Keratinocyte (primary cell): ENCODE results near the gene FRMD3. TPM values are rescaled to one million over a fixed set of nuclear protein-coding genes. Genes with fewer than 3 reads are reported as not detected.

Experiments used
- DNase-seq: peaks from one replicate; pipeline ENCODE4 v3.0.0-alpha.2; 2011; ENCODE audit warnings: low read depth, missing footprints, low spot score
- FAIRE-seq: peaks from 2 replicates; lab custom pipeline; 2011; peaks lifted over from hg19 to GRCh38; lab: Jason Lieb, UNC
- H2AFZ ChIP-seq: 2 replicates; pipeline ENCODE4 v1.6.0; 2012; ENCODE audit warnings: low read length, control low read depth, inconsistent platforms; ENCODE audit not compliant: control insufficient read depth
- H3K27ac ChIP-seq: 2 replicates; pipeline ENCODE4 v1.5.1; 2011; ENCODE audit warnings: low read length; ENCODE audit not compliant: control insufficient read depth, insufficient read depth
- H3K27me3 ChIP-seq: 3 replicates; pipeline ENCODE4 v1.6.0; 2011; ENCODE audit warnings: low read length; ENCODE audit not compliant: control insufficient read depth, insufficient read depth; ENCODE audit errors: extremely low read depth
- H3K36me3 ChIP-seq, 2 experiments: 2 replicates in 1 of 2; 3 replicates in 1 of 2; pipeline ENCODE4 v1.5.1; 2011; ENCODE audit warnings: low read length in 2 of 2, mild to moderate bottlenecking in 1 of 2; ENCODE audit not compliant: control insufficient read depth in 2 of 2, insufficient read depth in 2 of 2; ENCODE audit errors: extremely low read depth in 1 of 2
- H3K4me1 ChIP-seq: 3 replicates; pipeline ENCODE4 v1.5.1; 2011; ENCODE audit warnings: low read length; ENCODE audit not compliant: control insufficient read depth, insufficient read depth; ENCODE audit errors: extremely low read depth
- H3K4me2 ChIP-seq: 3 replicates; pipeline ENCODE4 v1.6.0; 2011; ENCODE audit warnings: low read depth, low read length; ENCODE audit not compliant: control insufficient read depth, insufficient read depth; ENCODE audit errors: extremely low read depth
- H3K4me3 ChIP-seq, 3 experiments: fragments of 200-600 bp in 1 of 3; sonication (generic) in 1 of 3; 2 replicates in 2 of 3; 3 replicates in 1 of 3; pipeline ENCODE4 v1.5.1; 2011 to 2016; ENCODE audit warnings: low read length in 3 of 3, mild to moderate bottlenecking in 3 of 3, control low read depth in 2 of 3, inconsistent platforms in 1 of 3, low read depth in 1 of 3, mixed read lengths in 1 of 3, mixed run types in 1 of 3, moderate library complexity in 1 of 3; ENCODE audit not compliant: control insufficient read depth in 2 of 3, insufficient read depth in 2 of 3; ENCODE audit errors: extremely low read depth in 1 of 3
- H3K79me2 ChIP-seq: 2 replicates; pipeline ENCODE4 v1.6.0; 2012; ENCODE audit warnings: low read length; ENCODE audit not compliant: control insufficient read depth, insufficient read depth
- H3K9ac ChIP-seq: 3 replicates; pipeline ENCODE4 v1.6.0; 2011; ENCODE audit warnings: low read length; ENCODE audit not compliant: control insufficient read depth, insufficient read depth; ENCODE audit errors: extremely low read depth
- H3K9me1 ChIP-seq: 3 replicates; pipeline ENCODE4 v1.6.0; 2011; ENCODE audit warnings: low read length; ENCODE audit not compliant: control insufficient read depth, insufficient read depth; ENCODE audit errors: extremely low read depth
- H3K9me3 ChIP-seq: 2 replicates; pipeline ENCODE4 v1.5.1; 2012; ENCODE audit warnings: low read depth, low read length; ENCODE audit not compliant: control insufficient read depth
- H4K20me1 ChIP-seq: 3 replicates; pipeline ENCODE4 v1.6.0; 2011; ENCODE audit warnings: low read length; ENCODE audit not compliant: control insufficient read depth, insufficient read depth; ENCODE audit errors: extremely low read depth
- CTCF ChIP-seq, 3 experiments: IDR thresholded peaks in 1 of 3; conservative IDR thresholded peaks in 1 of 3; optimal IDR thresholded peaks in 1 of 3; 2 replicates in 2 of 3; 3 replicates in 1 of 3; pipeline versions ENCODE3 to v1.5.1; 2011; ENCODE audit warnings: low read length in 3 of 3, mild to moderate bottlenecking in 3 of 3, moderate library complexity in 2 of 3, control low read depth in 1 of 3, inconsistent platforms in 1 of 3; ENCODE audit not compliant: insufficient read depth in 2 of 3; ENCODE audit errors: extremely low read depth in 1 of 3
- EZH2 ChIP-seq: IDR thresholded peaks from one replicate; pipeline ENCODE4 v1.6.1; 2012; ENCODE audit warnings: inconsistent platforms, mild to moderate bottlenecking, low read length, moderate library complexity
- dilution Hi-C: fragments of 300-500 bp; cut with MboI; formaldehyde crosslinking; loops from one replicate; pipeline ENCODE4 v1.7.0; 2020; ENCODE audit warnings: low sequenced_read_pairs; ENCODE audit not compliant: extremely low pct_ligation_motif_present
- polyA plus RNA-seq, 5 experiments: library from polyadenylated mRNA; depleted of rRNA in 3 of 5; stranded (reverse) in 3 of 5; stranded (forward) in 1 of 5; unstranded in 1 of 5; fragments of >200 nt; gene quantifications; 1 replicate in 1 of 5; 2 replicates in 3 of 5; 3 replicates in 1 of 5; pipeline versions ENCODE4 v1.2.1 to v1.2.3, GENCODE V29; 2011 to 2012; ENCODE audit warnings: missing spikeins in 2 of 5, low read depth in 1 of 5, low replicate concordance in 1 of 5

The FRMD3 gene
- polyA plus RNA-seq, 1 donor (not counting 4 experiments of a cell fraction or from before 2014, with no cell fraction given), result 0.21 TPM

GRCh38 chr9:83312537-83312936 is 225.7 kb downstream of the FRMD3 start:
- Histone ChIP-seq H2AFZ (no peak overlapping the region), H3K9me3 (no peaks in the 10 kb centered on the region), H4K20me1 (no peaks in the 10 kb centered on the region), H3K9ac (no peak overlapping the region), H3K27me3 (no peaks in the 10 kb centered on the region), H3K9me1 (no peaks in the 10 kb centered on the region), H3K36me3 (no peaks in the 10 kb centered on the region), H3K27ac (no peak overlapping the region), H3K4me2 (peak overlapping the region; percentile 47), H3K79me2 (no peaks in the 10 kb centered on the region), H3K4me3 (no peak overlapping the region), H3K4me1 (peaks cover 6% of the 10 kb centered on the region)
- DNase-seq (no peak), FAIRE-seq (no peak)
- TF ChIP-seq CTCF (optimal IDR thresholded peaks at IDR 0.05 in 1 of 3, IDR thresholded peaks at IDR 0.05 in 1 of 3, conservative IDR thresholded peaks at IDR 0.05 in 1 of 3; ENCODE audit: extremely low read depth in 1 of 3, insufficient read depth in 2 of 3, low read length in 3 of 3) (no peak), EZH2 (no peak)
- dilution Hi-C loops, result no loop called here

- dilution Hi-C loops, result no loop called here
- FAIRE-seq, result no peak
These were observed 231.0 kb downstream of the FRMD3 start for GRCh38 chr9:83307066-83307724.

More at GRCh38 chr9:83307066-83307724, 231.0 kb downstream of the FRMD3 start:
- Histone ChIP-seq H3K4me1 (peaks cover 3% of the 10 kb centered on the region), H4K20me1 (no peaks in the 10 kb centered on the region), H3K9me1 (no peaks in the 10 kb centered on the region), H3K27me3 (no peaks in the 10 kb centered on the region), H2AFZ (no peak overlapping the region), H3K4me3 (no peak overlapping the region), H3K4me2 (no peak overlapping the region), H3K36me3 (no peaks in the 10 kb centered on the region), H3K79me2 (no peaks in the 10 kb centered on the region), H3K9ac (no peak overlapping the region), H3K9me3 (no peaks in the 10 kb centered on the region), H3K27ac (no peak overlapping the region)
- TF ChIP-seq CTCF (optimal IDR thresholded peaks at IDR 0.05 in 1 of 3, IDR thresholded peaks at IDR 0.05 in 1 of 3, conservative IDR thresholded peaks at IDR 0.05 in 1 of 3; ENCODE audit: extremely low read depth in 1 of 3, insufficient read depth in 2 of 3, low read length in 3 of 3), result no peak
- no peak for DNase-seq
